ENCODE results near the gene MOBP. TPM values are rescaled to one million over a fixed set of nuclear protein-coding genes. Genes with fewer than 3 reads are reported as not detected.
"Not testable (repeated sequence)": the region's sequence is repeated elsewhere in the genome, so short reads cannot be mapped to it uniquely, and the experiment has no call there.

Gene MOBP
- polyA plus RNA-seq, 4 donors, result under 0.01 to 0.37 (median 0.09) TPM; not detected in 1

DNA sequence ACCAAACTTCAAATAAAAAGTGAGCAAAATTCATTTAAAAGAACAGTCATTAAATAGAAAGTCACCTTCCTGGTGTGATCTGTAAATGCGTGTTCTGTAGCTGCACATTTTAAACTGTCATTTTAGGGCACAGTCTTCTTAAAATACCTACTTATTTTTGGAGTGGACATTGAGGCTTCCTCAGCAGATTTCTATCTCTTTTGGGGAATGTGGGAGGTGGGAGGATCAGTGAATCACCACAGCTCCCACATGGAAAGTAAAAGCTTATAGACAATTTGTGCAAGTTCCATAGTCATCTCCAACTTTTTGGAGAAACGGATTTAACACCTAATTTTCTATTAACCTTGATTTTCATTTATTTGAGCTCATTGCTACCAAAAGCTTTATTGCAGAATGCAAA, 21.0 kb upstream of the MOBP start:
- Histone ChIP-seq H3K9me3 (ENCODE audit: control insufficient read depth in 2 of 2, insufficient read depth in 1 of 2, low read depth in 1 of 2, low read length in 1 of 2) (no peaks in the 10 kb centered on the region), H3K27me3 (ENCODE audit: control insufficient read depth in 3 of 3, insufficient read depth in 3 of 3, low read length in 3 of 3) (no peaks in the 10 kb centered on the region), H3K4me3 (ENCODE audit: low read depth in 1 of 3, low read length in 3 of 3) (no peak overlapping the region), H3K27ac (ENCODE audit: low read depth in 1 of 3, low read length in 2 of 3) (no peak overlapping the region), H3K4me1 (ENCODE audit: control insufficient read depth in 3 of 3, insufficient read depth in 2 of 3, low read depth in 1 of 3, low read length in 2 of 3) (peaks cover 0 to 2% (median 0%) of the 10 kb centered on the region in 3 donors), H3K36me3 (ENCODE audit: control insufficient read depth in 3 of 3, insufficient read depth in 2 of 3, low read depth in 1 of 3, low read length in 3 of 3) (no peaks in the 10 kb centered on the region)
- FAIRE-seq (no peak), DNase-seq (no peak)
- WGBS, 3 donors, result 86 to 90% (median 90%) methylated on average over 2 of the region's 2 CpGs

DNA sequence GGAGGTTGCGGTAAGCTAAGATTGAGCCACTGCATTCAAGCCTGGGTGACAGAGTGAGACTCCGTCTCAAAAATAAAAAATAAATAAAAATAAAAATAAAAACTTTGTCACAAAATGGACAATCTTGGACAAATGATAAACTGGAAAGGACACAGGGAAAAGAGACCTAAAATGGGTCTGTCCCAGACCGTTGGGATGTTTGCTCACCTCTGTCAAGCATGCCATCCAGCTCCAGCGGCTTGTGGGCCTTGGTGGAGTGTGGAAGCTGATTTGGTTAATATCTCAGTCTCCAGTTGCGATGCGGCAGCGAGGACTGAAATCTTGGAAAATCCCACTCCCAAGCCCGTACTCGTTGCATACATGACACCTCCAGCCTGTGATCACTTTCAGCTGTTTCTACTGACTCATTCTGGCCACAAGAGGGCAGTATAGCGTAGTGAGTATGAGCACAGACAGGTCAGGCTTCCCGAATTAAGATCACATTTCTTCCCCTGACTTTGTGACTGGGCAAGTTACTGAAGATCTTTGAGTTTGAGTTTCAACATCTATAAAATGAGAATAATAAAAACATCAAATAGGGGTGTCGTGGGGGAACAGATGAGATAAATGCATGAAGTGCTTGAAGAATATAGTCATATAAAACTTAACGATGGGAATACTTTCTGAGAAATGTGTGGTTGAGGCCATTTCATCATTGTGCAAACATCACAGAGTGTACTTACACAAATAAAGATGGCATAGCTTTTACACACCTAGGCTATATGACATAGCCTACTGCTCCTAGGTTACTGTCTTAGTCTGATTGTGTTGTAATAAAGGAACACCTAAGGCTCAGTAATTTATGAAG, 19.6 kb upstream of the MOBP start:
- Histone ChIP-seq H3K27me3 (ENCODE audit: control insufficient read depth in 3 of 3, insufficient read depth in 3 of 3, low read length in 3 of 3) (no peaks in the 10 kb centered on the region), H3K27ac (ENCODE audit: low read depth in 1 of 3, low read length in 2 of 3) (no peak overlapping the region), H3K36me3 (ENCODE audit: control insufficient read depth in 3 of 3, insufficient read depth in 2 of 3, low read depth in 1 of 3, low read length in 3 of 3) (no peaks in the 10 kb centered on the region), H3K4me3 (ENCODE audit: low read depth in 1 of 3, low read length in 3 of 3) (no peak overlapping the region), H3K9me3 (ENCODE audit: control insufficient read depth in 2 of 2, insufficient read depth in 1 of 2, low read depth in 1 of 2, low read length in 1 of 2) (no peaks in the 10 kb centered on the region), H3K4me1 (ENCODE audit: control insufficient read depth in 3 of 3, insufficient read depth in 2 of 3, low read depth in 1 of 3, low read length in 2 of 3) (peaks cover 0 to 2% (median 0%) of the 10 kb centered on the region in 3 donors)
- 24 to 27% (median 24%) methylated on average over 13 of the region's 13 CpGs for WGBS, 3 donors
- FAIRE-seq, result no peak
- peak; percentile 77 to 89 for DNase-seq

DNA sequence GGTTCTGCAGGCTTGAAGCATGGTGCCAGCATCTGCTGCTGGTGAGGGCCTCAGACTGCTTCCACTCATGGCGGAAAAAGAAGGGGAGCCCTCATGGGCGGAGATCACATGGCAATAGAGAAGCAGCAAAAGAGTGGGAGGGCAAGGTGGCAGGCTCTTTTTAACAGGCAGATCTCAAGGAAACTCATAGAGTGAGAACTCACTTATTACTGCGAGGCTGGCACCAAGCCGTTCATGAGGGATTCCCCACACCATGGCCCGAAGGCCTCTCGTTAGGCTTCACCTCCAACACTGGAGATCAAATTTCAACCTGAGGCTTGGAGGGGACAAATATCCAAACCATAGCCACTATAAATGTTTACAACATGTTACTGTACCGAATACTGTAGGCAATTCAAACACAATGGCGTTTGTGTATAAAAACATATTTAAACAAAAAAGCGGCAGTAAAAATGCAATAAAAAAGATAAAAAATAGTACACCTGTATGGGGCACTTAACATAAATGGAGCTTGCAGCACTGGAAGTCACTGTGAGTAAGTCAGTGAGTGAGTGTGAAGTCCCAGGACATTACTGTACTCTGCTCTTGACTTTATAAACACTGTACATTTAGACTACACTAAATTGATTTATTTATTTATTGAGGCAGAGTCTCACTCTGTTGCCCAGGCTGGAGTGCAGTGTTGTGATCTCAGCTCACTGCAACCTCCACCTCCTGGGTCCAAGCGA, 18.8 kb upstream of the MOBP start:
- 43 to 53% (median 44%) methylated on average over 10 of the region's 10 CpGs for WGBS, 3 donors
- no peak overlapping the region for H3K27ac ChIP-seq (ENCODE audit: low read depth in 1 of 3, low read length in 2 of 3)
- FAIRE-seq, result no peak

DNA sequence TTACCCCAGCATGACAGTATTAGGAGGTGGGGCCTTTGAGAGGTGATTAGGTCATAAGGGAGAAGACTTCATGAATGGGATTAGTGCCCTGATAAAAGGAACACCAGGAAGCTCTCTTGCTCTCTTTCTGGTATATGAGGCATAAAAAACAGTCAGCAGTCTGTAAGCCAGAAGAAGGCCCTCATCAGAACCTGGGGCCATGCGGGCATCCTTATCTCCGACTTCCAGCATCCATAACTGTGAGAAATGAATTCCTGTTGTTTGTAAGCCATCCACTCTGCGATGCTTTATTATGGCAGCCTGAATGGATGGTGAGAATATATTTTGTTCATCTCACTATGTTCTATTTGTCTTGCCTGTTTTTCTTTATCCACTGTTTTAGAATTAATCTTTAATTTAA, 17.7 kb upstream of the MOBP start:
- Histone ChIP-seq H3K9me3 (ENCODE audit: control insufficient read depth in 2 of 2, insufficient read depth in 1 of 2, low read depth in 1 of 2, low read length in 1 of 2) (no peaks in the 10 kb centered on the region), H3K36me3 (ENCODE audit: control insufficient read depth in 3 of 3, insufficient read depth in 2 of 3, low read depth in 1 of 3, low read length in 3 of 3) (no peaks in the 10 kb centered on the region), H3K27me3 (ENCODE audit: control insufficient read depth in 3 of 3, insufficient read depth in 3 of 3, low read length in 3 of 3) (no peaks in the 10 kb centered on the region), H3K27ac (ENCODE audit: low read depth in 1 of 3, low read length in 2 of 3) (no peak overlapping the region), H3K4me1 (ENCODE audit: control insufficient read depth in 3 of 3, insufficient read depth in 2 of 3, low read depth in 1 of 3, low read length in 2 of 3) (peaks cover 0 to 2% (median 0%) of the 10 kb centered on the region in 3 donors), H3K4me3 (ENCODE audit: low read depth in 1 of 3, low read length in 3 of 3) (no peak overlapping the region)
- 58 to 78% (median 64%) methylated on average over 3 of the region's 3 CpGs for WGBS, 3 donors
- DNase-seq, result no peak
- no peak for FAIRE-seq

More for the DNA sequence above, 18.8 kb upstream of the MOBP start:
- H3K27me3 ChIP-seq (ENCODE audit: control insufficient read depth in 3 of 3, insufficient read depth in 3 of 3, low read length in 3 of 3), result no peaks in the 10 kb centered on the region
- no peaks in the 10 kb centered on the region for H3K9me3 ChIP-seq (ENCODE audit: control insufficient read depth in 2 of 2, insufficient read depth in 1 of 2, low read depth in 1 of 2, low read length in 1 of 2)
- peaks cover 0 to 2% (median 0%) of the 10 kb centered on the region in 3 donors for H3K4me1 ChIP-seq (ENCODE audit: control insufficient read depth in 3 of 3, insufficient read depth in 2 of 3, low read depth in 1 of 3, low read length in 2 of 3)
- H3K4me3 ChIP-seq (ENCODE audit: low read depth in 1 of 3, low read length in 3 of 3), result no peak overlapping the region
- DNase-seq, result peak in 1 of 2 donors; percentile 12
- H3K36me3 ChIP-seq (ENCODE audit: control insufficient read depth in 3 of 3, insufficient read depth in 2 of 3, low read depth in 1 of 3, low read length in 3 of 3), result no peaks in the 10 kb centered on the region

DNA sequence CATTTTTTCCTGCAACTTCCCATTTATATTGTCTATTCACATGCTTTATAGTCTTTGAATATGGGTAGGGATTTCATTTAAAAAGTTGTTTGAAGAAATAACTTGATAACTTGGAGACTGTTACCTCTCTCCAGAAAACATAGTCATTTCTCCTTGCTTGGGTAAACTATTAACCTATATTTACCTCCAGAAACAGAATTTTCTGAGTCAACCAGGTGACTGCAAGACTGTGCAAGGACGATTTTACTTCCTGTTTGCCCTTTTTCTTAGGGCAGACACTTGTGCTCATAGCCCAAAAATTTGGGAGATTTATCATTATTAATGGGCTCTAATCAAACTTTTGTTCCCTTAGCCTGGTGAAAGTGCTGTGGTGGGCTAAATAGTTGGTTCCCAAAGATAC, 14.3 kb upstream of the MOBP start:
- Histone ChIP-seq H3K4me3 (ENCODE audit: low read depth in 1 of 3, low read length in 3 of 3) (no peak overlapping the region), H3K27ac (ENCODE audit: low read depth in 1 of 3, low read length in 2 of 3) (no peak overlapping the region), H3K27me3 (ENCODE audit: control insufficient read depth in 3 of 3, insufficient read depth in 3 of 3, low read length in 3 of 3) (no peaks in the 10 kb centered on the region), H3K9me3 (ENCODE audit: control insufficient read depth in 2 of 2, insufficient read depth in 1 of 2, low read depth in 1 of 2, low read length in 1 of 2) (no peaks in the 10 kb centered on the region), H3K4me1 (ENCODE audit: control insufficient read depth in 3 of 3, insufficient read depth in 2 of 3, low read depth in 1 of 3, low read length in 2 of 3) (no peaks in the 10 kb centered on the region), H3K36me3 (ENCODE audit: control insufficient read depth in 3 of 3, insufficient read depth in 2 of 3, low read depth in 1 of 3, low read length in 3 of 3) (no peaks in the 10 kb centered on the region)
- DNase-seq, result peak in 1 of 2 donors; percentile 19
- FAIRE-seq, result no peak
- WGBS, 3 donors, result 9 to 36% (median 26%) methylated on average over 1 of the region's 1 CpG

DNA sequence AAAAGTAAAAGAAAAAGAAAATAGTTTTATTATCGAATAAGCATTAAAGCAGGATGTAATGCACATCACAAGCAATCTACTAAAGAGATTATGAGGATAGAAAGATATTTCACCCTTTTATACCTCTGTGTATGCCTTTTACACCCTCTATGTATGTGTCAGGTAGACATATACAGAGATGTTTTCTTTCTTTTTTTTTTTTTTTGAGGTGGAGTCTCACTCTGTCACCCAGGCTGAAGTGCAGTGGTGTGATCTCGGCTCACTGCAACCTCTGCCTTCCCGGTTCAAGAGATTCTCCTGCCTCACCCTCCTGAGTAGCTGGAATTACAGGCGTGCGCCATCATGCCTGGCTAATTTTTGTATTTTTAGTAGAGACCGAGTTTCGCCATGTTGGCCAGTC, 13.6 kb upstream of the MOBP start:
- not testable (repeated sequence) for H3K27ac ChIP-seq (ENCODE audit: low read depth in 1 of 3, low read length in 2 of 3); DNase-seq; H3K27me3 ChIP-seq (ENCODE audit: control insufficient read depth in 3 of 3, insufficient read depth in 3 of 3, low read length in 3 of 3); H3K36me3 ChIP-seq (ENCODE audit: control insufficient read depth in 3 of 3, insufficient read depth in 2 of 3, low read depth in 1 of 3, low read length in 3 of 3); H3K4me3 ChIP-seq (ENCODE audit: low read depth in 1 of 3, low read length in 3 of 3); H3K9me3 ChIP-seq (ENCODE audit: control insufficient read depth in 2 of 2, insufficient read depth in 1 of 2, low read depth in 1 of 2, low read length in 1 of 2); FAIRE-seq; H3K4me1 ChIP-seq (ENCODE audit: control insufficient read depth in 3 of 3, insufficient read depth in 2 of 3, low read depth in 1 of 3, low read length in 2 of 3)
- 85 to 91% (median 90%) methylated on average over 7 of the region's 7 CpGs for WGBS, 3 donors

DNA sequence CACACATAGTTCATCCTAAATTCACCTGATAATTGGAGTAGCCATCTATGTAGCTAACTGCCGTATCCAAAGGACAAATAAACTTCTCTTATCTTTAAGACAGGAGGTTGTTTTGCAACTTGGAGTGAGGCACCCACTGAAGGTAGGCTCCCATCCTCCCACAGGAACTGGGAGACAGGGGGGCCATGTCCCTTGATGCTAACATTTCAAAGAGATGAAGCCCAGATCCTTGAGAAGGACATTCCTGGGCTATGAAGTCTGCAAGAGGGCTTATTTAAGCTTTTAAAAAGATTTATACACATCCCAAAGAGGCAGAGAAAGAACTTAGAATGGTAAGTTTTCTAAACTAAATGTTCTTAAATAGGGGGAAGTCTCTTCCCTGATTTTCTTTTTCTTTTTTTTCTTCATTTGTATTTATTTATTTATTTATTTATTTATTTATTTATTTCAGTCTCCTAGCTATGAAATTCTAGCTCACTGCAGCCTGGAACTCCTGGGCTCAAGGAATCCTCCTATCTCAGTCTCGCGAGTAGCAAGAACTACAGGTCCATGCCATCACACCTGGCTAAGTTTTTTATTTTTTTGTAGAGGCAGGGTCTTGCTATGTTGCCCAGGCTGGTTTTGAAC, 12.8 kb upstream of the MOBP start:
- Histone ChIP-seq H3K27ac (ENCODE audit: low read depth in 1 of 3, low read length in 2 of 3) (no peak overlapping the region), H3K4me1 (ENCODE audit: control insufficient read depth in 3 of 3, insufficient read depth in 2 of 3, low read depth in 1 of 3, low read length in 2 of 3) (no peaks in the 10 kb centered on the region), H3K27me3 (ENCODE audit: control insufficient read depth in 3 of 3, insufficient read depth in 3 of 3, low read length in 3 of 3) (peaks cover 0 to 2% (median 0%) of the 10 kb centered on the region in 3 donors), H3K9me3 (ENCODE audit: control insufficient read depth in 2 of 2, insufficient read depth in 1 of 2, low read depth in 1 of 2, low read length in 1 of 2) (no peaks in the 10 kb centered on the region), H3K36me3 (ENCODE audit: control insufficient read depth in 3 of 3, insufficient read depth in 2 of 3, low read depth in 1 of 3, low read length in 3 of 3) (no peaks in the 10 kb centered on the region), H3K4me3 (ENCODE audit: low read depth in 1 of 3, low read length in 3 of 3) (no peak overlapping the region)
- FAIRE-seq (no peak), DNase-seq (no peak)
- 39 to 51% (median 47%) methylated on average over 3 of the region's 3 CpGs for WGBS, 3 donors

DNA sequence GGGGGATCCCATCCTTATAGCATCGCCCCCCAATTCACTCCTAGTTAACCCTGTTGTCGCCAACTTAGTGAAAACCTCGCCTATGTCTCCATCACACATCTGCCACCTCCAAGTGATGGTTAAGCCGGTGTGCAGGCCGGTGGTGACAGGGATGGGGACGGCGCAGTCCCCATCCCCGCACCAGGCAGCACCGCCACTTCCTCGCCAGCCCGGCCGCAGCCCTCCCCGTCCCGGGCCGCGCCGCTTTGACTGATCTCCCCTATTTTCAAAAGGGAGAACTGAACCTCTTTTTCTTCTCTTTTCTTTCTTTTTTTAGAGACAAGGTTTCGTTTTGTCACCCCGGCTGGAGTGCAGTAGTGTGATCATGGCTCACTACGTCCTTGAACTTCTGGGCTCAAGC, 11.3 kb upstream of the MOBP start:
- no peak overlapping the region for H3K4me3 ChIP-seq (ENCODE audit: low read depth in 1 of 3, low read length in 3 of 3)
- FAIRE-seq (no peak), DNase-seq (no peak)
- no peaks in the 10 kb centered on the region for H3K36me3 ChIP-seq (ENCODE audit: control insufficient read depth in 3 of 3, insufficient read depth in 2 of 3, low read depth in 1 of 3, low read length in 3 of 3)
- H3K9me3 ChIP-seq (ENCODE audit: control insufficient read depth in 2 of 2, insufficient read depth in 1 of 2, low read depth in 1 of 2, low read length in 1 of 2), result no peaks in the 10 kb centered on the region
- peaks cover 0 to 2% (median 0%) of the 10 kb centered on the region in 3 donors for H3K27me3 ChIP-seq (ENCODE audit: control insufficient read depth in 3 of 3, insufficient read depth in 3 of 3, low read length in 3 of 3)
- no peaks in the 10 kb centered on the region for H3K4me1 ChIP-seq (ENCODE audit: control insufficient read depth in 3 of 3, insufficient read depth in 2 of 3, low read depth in 1 of 3, low read length in 2 of 3)
- 93 to 95% (median 94%) methylated on average over 20 of the region's 20 CpGs for WGBS, 3 donors
- H3K27ac ChIP-seq (ENCODE audit: low read depth in 1 of 3, low read length in 2 of 3), result no peak overlapping the region
